WTC11 (cell line): Measurements from ENCODE around the gene CHIT1.

Experiments
- ATF3 ChIP-seq: sonication (generic); formaldehyde crosslinking; conservative IDR thresholded peaks from 2 replicates; pipeline ENCODE4 v1.8.1; 2022; ENCODE audit warnings: mild to moderate bottlenecking, missing genetic modification reagents
- CTCF ChIP-seq: fragments of 200-600 bp; IDR thresholded peaks from 2 replicates; pipeline ENCODE4 v1.8.0; 2022; ENCODE audit warnings: antibody characterized with exemption
- E2F4 ChIP-seq: sonication (generic); formaldehyde crosslinking; IDR thresholded peaks from 2 replicates; pipeline ENCODE4 v1.8.1; 2022; ENCODE audit warnings: low read depth, mild to moderate bottlenecking, moderate library complexity, missing genetic modification reagents, borderline replicate concordance
- IRF1 ChIP-seq: sonication (generic); formaldehyde crosslinking; IDR thresholded peaks from 2 replicates; pipeline ENCODE4 v1.8.0; 2023; ENCODE audit warnings: missing genetic modification reagents
- PRDM15 ChIP-seq: sonication (generic); formaldehyde crosslinking; IDR thresholded peaks from 2 replicates; pipeline ENCODE4 v1.8.0; 2022; ENCODE audit warnings: missing genetic modification reagents
- USF2 ChIP-seq: sonication (generic); formaldehyde crosslinking; IDR thresholded peaks from 2 replicates; pipeline ENCODE4 v1.8.1; 2023; ENCODE audit warnings: mild to moderate bottlenecking, missing genetic modification reagents, moderate library complexity
- ZNF671 ChIP-seq: fragments of 250-450 bp; sonication (Bioruptor Pico); IDR thresholded peaks from 2 replicates; pipeline ENCODE4 v1.8.0; 2021; ENCODE audit warnings: mild to moderate bottlenecking

GRCh38 chr1:203207751-203208150, 21.7 kb downstream of the CHIT1 start:
- no peak for TF ChIP-seq CTCF
- no peak for TF ChIP-seq PRDM15 (CRISPR knock-in tag)
- no peak for TF ChIP-seq ATF3
- TF ChIP-seq IRF1 (CRISPR knock-in tag): no peak
- no peak for TF ChIP-seq USF2
- no peak for TF ChIP-seq E2F4 (CRISPR knock-in tag)
- TF ChIP-seq ZNF671 (CRISPR knock-in tag): no peak
